SW 1271 (cell line): ENCODE data around the gene CPA5.

ENCODE experiments used
- DNase-seq, 2 experiments: peaks; one replicate each; lab custom pipeline; 2025; lab: John Stamatoyannopoulos, UW

The CPA5 gene

DNA sequence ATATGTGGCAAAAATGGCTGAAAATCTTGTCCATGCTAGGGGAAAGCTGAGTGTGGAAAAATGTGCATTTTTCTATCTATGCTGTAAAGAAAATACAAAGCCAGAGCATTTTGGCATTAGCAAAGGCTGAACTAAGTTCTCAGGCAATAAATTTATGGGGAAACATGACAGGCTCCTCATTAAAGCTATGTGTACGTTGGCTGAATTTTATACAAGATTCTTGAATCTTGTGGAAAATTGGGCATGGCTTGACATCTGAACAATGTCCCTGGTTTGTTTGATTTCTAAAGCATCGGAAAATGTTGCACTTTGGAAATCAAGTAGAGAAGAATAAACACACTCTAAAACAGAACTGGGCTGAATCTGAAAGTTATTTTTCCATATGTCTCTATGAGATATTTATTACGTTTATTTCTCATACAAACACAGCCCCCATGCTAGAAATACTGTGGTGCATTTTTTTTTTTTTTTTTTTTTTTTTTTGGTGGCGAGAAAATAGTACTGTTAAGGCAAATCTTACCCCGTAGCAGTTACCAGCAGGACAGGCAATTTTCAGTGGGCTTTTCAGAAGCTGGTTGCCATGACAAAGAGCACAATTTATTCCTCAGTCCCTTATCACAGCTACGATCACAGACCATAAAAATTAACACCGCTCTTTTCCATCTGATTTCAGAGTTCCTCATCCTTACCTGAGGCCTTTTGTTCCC, 52.6 kb downstream of the CPA5 start:
- no peak for DNase-seq

DNA sequence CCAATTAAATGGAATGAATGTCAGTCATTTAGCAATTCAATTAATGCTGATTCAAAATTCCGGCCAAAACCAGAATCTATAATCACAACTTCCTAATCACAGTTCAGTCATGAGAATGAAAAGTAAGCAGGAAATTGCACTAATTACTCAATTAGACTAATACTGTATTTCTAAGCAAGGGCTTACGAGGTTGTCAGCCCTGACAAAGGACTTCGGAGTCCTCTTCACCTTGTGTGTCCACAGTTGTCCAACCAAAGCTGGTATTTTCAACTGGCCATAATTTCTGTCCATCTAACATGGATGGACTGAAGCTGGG, 53.1 kb downstream of the CPA5 start:
- no peak for DNase-seq

DNA sequence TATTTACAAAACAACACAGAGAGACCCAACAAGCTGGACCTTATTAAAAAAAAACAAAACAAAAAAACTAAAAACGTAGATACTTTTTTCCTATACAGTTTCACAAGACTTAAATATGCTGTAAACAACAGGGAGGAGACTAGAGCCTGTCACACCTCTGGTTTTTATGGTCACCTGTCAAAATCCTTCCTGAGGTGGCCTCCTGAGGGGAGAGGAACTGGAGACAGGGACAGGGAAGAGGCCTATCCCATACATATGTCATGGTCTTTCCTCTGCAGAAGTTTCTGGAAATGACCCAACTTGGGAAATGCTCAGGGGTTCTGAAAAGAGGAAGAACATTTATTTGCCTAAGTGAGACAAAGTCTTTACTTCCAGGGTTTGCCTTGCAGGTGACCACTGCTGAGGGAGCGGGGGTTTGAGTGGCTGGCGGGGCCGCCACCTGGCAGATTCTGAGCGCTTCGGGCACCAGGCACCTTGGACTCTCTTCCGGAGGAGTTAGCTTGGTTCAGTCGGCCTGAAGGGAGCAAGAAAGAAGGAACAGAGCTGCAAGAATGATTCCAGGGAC, 54.0 kb downstream of the CPA5 start:
- DNase-seq = no peak

DNA sequence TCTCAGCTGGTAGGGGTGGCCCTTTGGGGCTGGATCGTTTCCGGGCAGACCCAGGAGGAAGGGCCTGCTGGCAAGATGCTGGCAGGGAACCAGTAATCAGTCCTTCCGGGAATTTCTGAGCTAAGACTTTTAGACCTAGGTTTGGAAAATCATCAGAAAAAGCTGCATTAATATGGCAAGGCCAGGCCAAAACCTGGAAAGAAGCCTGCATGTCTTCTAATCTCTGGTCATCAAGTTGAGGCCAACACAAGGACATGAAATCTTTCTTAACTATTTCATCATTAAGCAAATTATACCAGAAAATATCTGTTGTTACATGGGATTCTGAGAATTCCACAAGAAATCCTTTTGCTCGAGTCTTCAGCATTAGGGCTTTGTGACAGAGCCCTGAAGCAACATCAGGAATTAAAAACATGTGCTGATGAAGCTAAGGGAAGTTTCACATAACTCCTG, 55.5 kb downstream of the CPA5 start:
- DNase-seq = no peak

DNA sequence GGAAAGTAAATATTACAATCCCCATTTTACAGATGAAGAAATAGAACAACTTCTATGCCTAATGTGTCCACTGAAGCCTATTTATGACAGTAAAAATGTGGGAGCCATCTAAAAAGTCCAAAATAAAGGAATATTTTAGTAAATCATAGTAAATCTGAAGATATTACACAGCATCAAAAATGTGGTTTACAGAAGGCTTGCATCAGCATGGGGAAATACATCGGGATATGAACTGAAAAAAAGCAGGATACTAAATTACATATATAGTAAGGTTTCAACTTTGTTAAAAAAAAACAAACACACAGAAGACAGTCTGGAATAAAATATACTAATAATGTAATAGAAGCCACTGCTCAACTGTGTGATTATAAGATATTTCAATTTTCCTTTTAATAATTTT, 56.5 kb downstream of the CPA5 start:
- no peak for DNase-seq

DNA sequence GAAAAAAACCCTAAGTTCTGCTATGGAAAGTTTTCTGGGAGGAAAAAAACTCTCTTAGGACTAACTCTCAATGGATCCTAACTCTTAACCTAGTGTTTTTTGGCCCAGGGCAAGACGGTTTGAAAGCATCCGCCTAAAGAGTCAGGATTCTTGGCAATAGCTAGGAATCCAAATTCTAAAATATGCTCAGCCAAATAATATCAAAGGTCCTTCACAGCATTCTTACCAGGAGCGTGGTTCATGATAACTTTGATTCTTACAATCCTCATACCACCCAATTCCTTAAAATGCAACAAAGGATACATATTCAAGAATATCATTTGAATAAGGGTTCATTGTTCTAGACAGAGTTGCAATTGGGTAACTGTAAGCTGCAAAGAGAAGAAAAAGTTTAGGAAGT, 57.0 kb downstream of the CPA5 start:
- DNase-seq = no peak

DNA sequence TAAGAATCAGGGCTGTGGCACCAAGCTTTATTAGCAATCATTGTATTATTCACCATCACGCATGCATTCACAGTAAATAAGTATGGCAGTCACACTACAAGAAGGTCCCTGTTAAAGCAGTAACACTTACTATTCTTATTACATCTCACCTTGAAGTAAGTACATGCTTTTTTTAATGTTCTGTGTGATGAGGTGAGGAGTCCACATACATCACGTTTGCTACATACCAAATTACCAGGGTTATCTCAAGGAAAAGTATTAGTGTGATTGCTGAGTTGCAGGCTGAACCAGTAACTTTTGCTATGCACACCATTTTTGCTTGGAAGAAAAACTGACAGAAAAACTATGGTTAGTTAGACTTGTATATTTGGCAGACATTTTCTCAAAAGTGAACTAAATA, 60.4 kb downstream of the CPA5 start:
- DNase-seq = no peak

DNA sequence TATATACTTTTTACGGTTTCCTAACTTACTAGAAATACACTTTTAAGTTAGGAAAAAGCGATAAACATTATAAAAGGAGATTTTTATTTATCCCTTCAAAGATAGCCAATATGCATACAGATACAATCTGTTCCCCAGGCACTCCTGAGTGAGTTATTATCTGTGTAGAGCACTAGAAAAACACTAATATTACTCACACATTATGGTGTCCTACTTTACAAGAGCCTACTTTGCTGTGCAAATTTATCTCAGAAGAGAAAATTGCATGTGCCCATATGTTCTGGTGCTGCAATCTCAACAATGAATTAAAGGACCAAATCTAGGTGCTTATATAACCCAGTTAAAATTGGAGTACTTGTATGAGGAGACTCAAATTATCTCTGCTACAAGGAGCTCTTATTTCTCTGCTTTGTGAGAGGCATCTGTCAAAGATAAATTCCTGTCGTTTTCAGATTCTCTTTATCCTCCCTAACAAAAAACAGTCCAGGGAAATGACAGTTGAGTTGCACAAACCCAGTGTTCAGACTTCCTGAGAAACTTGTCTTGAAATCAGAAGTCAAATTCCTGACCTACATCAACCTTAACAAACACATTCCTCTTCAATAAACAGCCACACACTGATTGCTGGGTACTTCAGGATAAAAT, 64.6 kb downstream of the CPA5 start:
- DNase-seq = no peak

DNA sequence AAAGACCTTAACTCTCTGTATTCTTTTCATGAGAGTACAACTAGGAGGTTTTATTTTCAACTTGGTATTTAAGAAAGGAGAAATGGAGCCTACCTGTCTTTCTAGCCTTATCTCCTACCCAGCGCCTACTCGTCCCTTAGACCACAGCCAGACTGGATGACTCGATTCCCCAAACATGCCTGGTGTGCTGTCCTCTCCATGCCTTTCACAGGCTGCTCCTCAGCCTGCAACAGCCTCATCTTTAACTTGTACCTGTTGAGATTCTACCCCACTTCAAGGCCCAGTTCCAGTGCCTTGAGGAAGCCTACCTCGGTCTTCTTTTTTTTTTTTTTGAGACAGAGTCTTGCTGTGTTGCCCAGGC, 65.1 kb downstream of the CPA5 start:
- no peak for DNase-seq

DNA sequence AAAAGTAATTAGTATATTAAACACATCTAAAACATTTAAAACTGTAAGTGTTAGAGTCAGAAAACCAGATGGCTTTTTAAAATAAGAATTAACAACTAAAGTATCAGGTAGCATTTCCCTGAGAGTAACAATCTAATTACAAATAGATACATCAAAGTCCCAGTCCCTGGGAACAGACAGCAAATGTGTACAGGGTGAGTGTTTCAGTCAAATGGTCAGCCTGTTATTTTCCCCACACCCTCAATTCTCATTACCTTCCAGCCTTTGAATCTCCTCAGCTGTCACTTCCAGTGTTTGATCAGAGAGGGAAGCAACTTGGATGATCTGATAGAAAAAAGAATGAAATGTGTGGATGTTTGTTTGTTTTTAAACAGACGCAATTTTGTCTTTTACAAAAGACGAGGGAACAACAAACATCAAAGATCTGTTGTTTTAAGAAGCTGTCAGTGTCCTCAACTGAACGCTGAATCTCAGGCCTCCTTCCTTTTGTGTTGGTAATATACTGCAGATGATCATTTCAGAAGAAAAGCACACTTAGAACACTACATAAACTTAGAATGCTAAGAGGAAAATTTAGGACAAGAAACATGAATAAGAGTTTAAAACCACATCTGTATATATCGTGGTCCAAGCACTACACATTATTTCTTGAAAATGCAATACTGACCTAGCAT, 66.4 kb downstream of the CPA5 start:
- DNase-seq = no peak

DNA sequence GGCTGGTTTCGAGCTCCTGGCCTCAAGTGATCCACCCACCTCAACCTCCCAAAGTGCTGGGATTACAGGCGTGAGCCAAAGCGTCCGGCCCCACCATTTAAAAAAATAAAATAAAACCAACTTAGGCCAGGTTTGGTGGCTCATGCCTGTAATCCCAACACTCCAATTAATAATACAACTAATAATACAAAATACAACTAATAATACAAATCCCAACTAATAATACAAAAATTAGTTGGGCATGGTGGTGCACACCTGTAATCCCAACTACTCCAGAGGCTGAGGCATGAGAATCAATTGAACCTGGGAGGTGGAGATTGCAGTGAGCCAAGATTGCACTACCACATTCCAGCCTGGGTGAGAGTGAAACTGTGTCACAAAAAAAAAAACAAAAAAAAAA, 68.6 kb downstream of the CPA5 start:
- DNase-seq = no peak

DNA sequence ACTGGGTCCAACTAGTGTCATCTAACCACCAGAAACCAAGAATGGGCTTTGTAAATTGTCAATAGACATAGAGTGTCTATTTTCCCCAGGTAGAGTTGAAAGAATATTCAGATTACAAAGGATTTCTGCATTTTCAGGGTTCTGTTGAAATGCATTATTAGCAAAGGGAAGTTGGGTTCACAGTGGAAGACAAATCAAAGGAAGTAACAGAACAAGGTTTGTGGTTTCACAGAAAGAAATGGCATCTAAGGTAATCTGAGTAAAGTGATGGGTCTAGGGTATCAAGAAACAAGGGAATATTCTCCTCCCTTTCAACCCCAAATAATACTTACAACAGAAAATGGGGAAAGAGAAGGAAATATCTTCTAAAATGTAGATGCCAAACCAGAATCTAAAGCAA, 70.4 kb downstream of the CPA5 start:
- no peak for DNase-seq

DNA sequence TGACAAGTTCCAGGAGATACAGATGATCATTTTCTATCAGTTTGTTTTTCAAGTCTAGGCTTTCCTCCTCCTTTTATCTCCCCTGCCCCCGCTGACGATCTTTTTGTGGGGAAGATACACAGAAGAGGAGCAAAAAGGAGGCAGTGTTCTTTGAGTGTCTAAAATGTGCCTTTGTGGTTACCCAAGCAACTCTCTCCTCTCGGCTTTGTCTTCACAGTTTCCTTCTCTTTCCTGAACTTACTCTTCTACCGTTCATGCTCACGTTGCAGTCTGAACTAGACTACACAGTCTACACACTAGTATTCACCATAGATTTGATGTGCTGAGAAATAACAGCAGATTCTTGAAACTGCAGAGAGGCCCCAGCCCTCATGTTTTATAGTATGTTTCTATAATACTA, 72.6 kb downstream of the CPA5 start:
- DNase-seq = no peak

DNA sequence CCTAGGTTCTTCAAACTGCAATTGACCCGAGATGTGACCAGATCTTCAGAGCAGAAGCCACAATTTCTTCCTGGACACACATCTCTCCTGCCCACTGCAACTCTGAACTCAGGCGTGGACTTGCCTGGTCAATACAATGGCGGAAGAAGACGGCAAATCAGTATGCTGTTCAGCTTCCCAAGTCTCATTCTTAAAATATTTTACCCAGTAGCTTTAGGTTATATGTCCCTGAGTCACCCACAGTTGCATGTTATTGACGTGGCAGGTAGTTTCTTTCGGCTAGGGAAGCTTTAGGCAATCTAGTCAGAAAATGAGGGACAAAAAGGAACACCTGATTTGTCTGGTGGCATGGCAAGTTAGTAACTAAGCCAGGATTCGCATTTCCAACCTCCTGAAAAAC, 73.7 kb downstream of the CPA5 start:
- no peak for DNase-seq
